Erythroblast (primary cell): Measurements from ENCODE around the gene CLDN6.

ENCODE experiments used
- GATA1 ChIP-seq: IDR thresholded peaks from 2 replicates; pipeline ENCODE4 v1.6.1; 2011; ENCODE audit warnings: low read depth, mild to moderate bottlenecking, control low read depth, low read length, moderate library complexity
- POLR2A ChIP-seq: IDR thresholded peaks from 2 replicates; pipeline ENCODE4 v1.6.1; 2011; ENCODE audit warnings: mild to moderate bottlenecking, low read length

- TF ChIP-seq POLR2A (no peak), GATA1 (no peak)
Observed at GRCh38 chr16:3000540-3000939, 17.4 kb downstream of the CLDN6 start.
